HG03045 (cell line): Measurements from ENCODE around the gene ANTKMT.

Experiments
- ATAC-seq: cut with Tn5 transposase; IDR thresholded peaks from one replicate; pipeline ENCODE4 v1.9.1; 2021; ENCODE audit warnings: mild to moderate bottlenecking, moderate library complexity; ENCODE audit not compliant: unreplicated experiment

The ANTKMT gene

DNA sequence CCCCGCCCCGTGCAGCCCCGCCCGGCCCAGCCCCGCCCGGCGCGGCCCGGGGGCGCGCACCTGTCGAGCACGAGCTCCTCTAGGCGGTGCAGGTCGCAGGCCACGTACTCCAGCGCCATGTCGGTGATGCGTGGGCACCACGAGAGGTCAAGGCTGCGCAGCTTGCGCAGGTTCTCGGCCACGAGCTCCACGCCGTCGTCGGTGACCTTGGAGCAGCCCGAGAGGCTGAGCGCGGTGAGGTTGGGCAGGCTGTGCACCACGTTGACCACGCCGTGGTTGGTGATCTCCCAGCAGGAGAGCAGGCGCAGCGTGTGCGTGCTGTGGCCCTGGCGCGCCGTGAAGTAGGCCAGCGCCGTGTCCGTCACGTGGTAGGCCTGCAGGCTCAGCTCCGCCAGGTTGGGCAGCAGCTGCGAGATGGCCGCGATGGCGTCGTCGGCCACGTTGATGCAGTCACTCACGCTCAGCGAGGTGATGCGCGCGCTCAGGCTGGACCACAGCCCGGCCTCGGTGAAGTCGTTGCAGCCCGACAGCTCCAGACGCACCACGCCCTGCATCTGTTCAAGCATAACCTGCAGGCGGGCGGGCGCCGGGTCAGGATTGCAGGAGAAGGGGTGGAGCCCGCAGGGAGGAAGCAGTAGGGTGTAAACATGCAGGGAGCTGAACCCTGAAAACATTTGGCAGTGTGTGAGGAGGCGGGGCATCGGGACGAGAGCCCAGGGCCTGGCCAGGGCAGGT lies 25.4 kb upstream of the ANTKMT start:
- no peak for ATAC-seq

DNA sequence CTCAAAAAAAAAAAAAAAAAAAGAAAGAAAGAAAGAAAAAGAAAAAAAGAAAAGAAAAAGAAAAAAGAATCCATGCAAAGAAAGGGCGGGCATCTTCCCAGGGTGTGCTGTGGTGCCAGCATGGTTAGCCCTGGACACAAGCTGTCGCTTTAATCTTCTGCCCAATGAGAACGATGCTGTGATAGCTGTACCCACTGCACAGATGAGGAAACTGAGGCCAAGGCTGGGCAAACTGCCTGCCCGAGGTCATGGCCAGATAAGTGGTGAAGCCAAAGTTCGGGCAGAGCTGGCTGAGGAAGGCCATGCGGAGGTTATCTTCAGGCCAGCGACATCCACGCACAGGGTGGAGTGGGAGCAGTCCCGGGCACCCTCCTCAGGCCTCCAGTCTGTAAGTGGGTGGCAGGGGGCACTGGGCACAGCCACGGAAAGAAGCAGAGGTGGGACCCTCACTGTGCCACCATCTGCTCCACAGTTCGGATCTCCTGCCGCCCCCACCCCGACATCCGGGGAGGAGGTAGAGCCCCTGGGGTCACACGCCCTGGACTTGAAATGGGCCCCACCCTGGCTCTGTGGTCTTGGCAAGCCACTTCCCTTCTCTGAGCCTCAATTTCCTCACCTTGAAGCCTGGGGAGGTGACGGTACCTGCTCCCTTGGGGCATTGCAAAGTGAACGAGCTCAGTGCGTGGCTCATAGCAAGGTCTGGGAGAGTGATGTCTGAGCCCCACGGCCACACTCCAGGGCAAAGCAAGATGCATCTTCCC lies 21.9 kb upstream of the ANTKMT start:
- no peak for ATAC-seq

DNA sequence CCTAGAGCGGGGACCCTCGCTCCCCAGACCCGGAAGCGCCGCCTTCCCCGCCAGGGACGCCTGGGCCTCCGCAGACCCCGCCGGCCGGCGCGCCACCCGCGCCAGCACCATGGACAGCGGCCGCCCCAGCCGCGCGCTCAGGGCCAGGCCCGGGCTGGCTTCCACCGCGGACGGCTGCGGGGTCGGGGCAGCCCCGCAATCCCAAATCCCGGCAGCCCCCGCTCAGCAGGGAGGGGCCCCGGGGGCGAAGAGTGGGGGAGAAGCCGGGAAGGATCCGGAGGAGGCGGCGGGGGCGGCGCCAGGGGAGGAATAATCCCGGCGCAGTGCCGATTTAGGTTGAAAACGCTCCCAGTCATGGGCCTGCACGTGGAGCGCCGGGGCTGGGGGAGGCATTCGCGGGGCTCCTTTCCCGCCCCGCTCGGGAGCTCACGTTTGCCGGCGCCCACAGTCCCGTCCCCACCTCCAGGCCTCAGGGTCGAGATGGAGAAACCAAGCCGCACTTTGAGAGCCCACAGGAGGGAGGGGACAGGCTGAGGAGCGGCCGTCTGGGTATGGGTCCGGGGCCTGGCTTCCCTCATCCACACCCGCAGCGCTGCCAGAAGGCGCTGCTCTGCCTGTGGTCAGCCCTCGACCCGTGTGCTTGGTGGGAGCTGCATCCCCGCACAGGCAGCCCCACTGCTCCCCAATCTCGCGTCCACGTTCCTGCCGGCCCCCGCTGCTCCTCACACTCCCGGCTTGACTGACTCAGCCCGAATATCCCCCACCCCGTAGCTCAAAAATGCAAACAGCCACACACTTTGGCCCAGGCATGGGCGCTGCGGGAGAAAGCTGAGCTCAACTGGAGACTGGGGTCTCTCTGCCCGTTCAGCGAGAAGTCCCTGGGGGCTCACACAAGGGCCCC lies 20.0 kb upstream of the ANTKMT start:
- no peak for ATAC-seq

DNA sequence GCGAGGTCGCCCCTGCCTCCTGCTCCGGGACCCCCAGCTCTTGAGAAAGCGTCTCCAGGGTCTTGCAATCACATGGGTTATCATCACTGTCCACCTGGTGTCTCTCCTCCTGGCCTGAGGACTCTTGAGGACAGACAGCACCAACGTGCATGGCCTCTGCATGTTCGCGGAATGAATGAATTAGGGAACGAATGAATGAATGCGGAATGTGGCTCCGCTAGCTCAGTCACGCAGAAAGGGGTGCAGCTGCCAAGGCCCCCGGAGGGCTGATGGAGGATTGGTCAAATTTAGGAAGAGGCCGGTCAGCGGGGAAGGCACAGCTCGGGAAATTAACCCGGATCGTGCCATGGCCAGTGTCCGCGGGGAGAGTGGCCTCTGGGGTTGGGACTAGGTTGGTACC lies 18.6 kb upstream of the ANTKMT start:
- no peak for ATAC-seq

DNA sequence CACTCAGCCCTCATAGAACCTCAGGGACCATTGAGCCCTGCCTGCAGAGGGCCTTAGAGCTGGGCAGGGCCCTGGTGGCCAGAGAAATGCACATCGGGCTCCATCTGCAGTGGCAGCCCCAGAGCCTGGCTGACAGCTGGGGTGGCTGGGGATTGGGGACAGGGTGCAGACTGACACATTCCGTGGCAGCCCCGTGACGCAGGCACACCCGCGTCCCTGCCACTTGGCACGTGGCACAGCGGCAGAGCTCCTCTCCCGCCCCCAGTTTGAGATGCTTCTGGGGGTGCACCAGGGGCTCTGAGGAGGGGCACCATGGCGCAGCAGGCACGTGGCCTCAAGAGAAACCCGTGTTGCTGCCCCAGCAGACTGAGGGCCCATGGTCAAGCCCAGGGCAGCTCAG lies 17.5 kb upstream of the ANTKMT start:
- no peak for ATAC-seq

DNA sequence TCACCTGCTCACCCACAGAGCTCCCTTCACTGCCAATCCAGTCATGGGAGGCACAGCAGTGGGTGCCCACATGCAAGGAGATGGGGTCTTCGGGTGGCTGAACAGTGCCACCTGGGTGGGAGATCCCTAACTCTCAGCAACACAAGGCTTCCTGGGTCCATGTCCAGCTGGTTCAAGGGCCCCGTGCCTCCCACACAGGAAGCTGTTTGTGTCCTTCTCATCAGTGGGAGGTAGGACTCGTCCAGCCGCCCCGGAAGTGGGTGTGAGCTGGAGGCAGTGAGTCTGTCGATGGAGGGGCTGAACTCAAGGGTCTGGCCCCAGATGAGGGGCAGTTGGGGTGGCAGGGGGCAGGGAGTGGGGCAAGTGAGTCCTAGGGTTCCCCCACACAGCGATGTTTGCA lies 16.9 kb upstream of the ANTKMT start:
- ATAC-seq = no peak

DNA sequence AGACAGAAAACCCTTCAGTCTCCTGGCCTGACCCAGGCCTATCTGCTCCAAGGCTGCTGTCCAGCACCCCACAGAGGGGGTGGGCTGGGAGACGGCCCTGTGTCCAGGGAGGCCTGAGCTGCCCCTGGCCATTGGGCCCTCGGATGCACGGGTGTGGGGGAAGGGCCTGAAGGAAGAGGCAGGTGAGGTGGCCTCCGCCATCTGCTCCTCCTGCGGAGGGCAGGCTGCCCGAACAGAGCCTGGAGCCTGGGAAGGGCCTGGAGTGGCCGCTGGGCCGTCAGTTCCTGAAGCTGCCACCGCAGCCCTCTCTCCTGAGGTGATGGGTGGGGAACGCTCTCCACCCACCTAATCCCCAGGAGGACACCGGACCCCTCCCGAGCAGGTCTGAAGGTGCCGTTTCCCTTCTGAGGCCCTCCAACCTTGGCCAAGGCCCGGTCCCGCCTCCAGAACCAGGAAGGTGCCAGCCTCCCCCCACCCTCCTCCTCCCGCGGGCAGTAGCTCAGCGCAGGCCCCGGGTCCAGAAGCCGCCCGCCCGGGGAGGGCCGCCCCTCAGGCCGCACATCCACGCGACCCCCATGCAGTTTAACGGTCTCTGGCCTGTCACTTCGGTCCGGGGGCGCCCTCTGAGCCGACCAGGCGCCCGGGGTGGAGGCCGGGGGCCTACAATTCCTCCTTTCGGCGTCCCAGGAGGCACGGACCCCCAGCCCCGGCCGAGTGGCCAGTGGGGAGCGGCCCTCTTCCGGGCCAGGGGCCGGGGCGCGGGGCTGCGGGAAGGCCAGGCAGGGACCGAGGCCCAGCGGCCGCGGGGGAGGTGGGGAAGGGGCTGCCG lies 16.2 kb upstream of the ANTKMT start:
- ATAC-seq = no peak

DNA sequence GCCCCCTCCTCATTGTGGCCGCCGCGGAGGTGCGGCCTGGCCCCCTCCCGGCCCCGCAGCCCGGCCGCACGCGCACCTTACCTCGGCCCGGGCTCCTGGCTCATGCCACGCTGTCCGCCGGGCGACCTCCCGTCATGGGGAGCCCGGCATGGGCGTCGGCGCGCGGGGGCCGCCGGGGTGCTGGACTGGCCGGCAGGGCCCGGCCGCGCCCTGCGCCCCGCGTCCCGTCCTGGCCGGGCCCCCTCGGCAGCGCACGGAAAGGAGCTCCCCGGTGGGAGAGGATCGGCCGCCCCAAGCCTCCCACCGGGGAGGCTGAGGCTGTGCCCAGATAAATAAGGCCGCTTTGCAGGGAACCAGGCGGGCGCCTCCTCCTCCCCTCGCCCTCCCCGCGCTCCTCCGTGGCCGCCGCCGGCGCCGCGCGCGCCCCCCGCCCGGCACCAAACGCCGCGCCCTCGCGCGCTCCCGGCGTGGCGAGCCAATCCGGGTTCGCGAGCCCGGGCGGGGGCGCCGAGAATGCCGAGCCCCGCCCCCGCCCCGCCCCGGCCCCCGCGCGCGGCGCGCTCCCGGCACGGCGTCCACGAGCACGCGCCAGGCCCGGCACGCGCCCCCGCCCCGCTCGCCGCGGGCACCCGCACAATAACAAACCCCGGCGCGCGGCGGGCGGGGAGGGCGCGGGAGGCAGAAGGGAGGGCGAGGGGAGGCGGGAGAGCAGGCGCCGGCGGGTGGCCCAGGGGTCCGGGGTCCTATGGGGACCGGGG lies 15.3 kb upstream of the ANTKMT start, which contains the start of gene FBXL16:
TSS of gene FBXL16 (minus strand) at position 371 of the 758 bp plus-strand sequence. CDS start 8,396 bp downstream, outside the sequence.
- ATAC-seq = no peak

DNA sequence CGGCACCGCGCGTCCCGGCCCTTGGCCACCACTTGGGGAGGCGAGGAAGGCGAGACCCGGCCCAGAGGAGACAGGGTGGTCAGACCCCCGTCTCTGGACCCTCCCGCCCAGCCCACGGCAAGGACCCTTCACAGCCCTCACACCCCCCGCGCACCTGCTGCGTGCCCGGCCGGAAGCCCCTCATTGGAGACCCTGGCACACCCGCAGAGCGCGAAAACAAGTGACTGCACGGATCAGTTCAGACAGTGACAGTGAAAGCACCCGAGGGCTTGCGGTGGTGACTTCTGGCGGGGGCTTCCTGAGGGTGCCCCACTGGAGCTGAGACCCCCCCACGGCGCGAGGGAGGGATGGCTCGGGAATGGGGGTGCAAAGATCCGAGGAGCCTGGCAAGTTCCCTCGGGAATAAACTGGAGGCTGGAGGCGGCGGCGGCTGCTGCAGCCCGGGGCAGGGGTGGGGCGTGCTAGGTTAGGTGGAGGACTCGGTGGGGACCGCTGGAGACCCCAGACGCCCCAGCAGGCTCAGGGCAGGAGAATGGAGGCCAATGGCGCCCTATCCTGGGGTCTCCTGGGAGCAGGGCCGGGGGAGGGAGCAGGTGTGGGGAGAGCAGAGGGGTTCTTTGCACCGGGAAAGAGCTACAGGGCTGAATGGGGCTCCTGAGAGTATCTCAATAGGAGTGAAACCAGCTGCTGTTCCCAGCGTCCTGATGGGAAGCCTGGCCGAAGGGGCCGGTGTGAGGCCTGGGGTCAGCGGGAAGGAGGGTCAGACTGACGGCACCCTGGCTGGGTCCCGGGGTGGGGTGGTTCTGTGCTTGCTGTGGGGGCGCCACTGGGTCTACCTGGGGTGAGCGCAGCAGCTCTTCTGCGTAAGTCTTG lies 14.5 kb upstream of the ANTKMT start:
- no peak for ATAC-seq

DNA sequence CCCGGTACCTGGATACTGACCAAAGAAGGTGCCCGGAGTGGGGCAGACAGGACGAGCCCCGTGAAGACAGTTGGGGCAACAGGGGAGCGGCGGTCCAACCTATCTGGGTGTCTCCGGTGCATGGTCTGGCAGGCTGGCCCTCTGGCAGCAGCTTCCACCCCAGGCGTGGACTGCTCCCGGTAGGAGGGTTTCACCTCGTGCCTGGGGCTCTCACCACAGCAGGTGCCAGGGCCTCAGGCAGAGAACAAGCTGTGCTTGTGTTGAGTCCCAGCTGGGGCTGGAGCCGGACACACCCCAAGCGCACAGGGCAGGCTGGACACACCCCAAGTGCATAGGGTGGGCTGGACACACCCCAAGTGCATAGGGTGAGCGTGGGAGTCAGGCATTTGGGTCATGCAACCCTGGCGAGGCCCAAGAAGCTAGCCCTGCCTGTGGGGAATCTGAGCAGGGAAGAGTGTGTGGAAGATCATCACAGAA lies 13.8 kb upstream of the ANTKMT start:
- no peak for ATAC-seq

DNA sequence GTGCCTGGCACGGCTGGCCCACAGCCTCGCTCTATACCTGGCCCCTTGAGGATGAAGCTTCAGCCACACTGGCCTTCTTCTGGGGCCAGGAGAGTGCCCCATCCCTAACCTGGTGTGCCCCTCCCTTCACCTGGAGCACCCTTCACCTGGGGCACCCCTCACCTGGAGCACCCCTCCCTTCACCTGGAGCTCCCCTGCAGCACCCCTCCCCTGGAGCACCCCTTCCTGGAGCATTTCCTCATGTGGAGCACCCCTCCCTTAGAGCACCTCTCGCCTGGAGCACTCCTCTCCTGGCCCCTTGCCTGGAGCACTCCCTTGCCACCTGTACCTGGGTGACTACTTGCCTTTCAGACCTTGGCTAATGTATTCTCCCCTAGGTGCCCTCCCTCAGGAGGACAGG lies 12.9 kb upstream of the ANTKMT start:
- no peak for ATAC-seq

DNA sequence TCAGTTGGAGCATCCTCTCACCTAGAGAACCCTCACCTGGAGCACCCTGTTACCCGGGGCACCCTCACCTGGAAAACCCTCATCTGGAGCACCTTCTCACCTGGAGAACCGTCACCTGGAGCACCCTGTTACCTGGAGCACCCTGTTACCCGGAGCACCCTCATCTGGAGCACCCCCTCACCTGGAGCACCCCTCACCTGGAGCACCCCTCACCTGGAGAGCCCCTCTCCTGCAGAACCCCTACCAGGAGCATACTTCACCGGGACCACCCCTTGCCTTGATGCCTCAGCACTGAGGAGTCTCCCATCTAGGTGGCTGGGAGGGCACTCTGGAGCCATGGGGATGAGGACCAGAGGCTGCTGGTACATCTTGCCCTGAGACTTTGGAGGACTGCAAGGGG lies 12.0 kb upstream of the ANTKMT start:
- no peak for ATAC-seq

DNA sequence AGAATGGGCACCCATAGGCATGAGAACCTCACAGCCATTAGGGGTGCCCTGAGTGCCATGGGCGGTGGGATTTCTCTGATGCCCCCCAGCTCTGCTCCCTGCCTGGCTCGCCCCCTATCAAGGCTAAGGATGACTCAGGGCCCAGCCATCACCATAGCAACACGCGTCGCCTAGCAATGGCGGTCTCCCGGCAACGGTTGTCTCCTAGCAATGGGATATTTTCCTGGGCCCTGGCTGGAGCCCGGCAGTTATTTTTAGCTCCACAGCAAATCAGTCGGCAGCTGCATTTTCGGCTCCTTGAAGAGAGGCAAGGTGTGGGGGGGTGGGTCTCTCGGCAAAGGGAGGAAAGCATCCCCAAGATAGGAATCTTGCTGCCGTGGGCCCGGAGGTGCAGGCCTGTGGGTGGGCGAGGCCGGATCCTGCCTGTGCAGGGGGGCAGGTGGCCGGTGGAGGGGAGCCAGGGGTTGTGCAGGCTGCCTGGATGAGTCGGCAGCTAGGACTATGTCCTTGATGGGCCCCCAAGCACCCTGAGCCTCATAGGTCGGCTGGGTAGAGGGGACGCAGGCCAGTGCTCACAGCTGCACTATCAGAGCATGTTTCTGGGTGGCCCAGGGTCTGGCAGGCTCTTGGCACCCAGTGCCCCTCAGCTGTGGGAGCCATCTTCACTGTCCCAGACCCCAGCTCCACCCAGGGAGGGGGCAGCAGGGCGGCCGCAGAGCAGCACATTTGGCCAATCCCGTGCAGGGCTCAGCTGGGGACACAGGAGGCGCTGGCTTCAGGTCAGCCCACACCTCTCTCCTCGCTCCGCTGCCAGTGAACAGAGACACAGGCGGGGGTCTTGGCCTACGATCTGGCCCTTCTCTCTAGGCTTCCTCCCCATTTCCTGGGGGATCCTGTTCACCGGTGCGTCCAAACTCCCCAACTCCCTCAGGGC lies 11.1 kb upstream of the ANTKMT start:
- ATAC-seq = no peak

DNA sequence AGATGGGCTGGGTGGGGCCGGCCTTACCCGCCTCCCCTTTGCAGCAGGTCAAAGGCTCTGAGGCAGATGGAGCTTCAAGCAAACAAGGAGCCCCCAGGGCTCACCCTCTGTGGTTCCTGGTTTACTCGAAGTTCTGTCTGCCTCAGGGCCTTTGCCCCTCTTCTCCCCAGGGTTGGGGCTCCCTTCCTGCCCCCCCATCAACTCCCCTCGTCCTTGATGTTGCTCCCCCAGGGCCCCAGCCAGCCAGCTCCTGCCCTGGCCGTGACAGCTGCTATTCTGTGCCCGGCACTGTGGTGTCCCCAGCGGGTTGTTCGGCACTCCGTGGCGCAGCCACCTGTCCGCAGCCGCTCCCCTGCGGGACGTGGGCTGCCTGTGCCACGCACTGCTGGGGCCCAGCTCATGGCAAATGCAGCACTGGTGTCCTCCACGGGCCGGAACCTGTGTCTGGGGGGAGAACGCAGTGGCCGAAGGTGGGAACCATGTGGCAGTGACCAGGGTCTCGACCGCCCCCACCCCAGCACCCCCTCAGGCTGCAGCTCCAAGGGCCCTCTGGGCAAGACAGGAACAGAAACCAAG lies 10.4 kb upstream of the ANTKMT start:
- no peak for ATAC-seq

DNA sequence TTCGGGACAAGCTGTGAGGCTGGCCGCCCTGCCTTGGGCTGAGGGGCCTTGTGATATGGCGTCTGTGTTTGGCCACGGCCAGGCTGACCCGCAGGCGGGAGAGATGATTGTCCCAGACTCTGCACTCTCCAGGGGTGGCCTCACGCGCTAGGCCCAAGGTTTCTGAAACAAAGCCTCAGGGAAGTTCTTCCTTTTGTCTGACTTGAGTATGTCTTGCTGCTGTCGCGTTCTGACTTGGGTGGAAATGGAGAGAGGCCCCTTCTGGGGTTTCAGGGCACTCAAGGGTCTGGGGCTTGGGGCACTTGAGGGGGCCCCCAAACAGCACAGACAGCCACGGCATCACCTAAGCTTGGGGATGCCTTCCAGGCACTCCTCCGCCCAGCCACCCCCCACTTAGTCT lies 9.9 kb upstream of the ANTKMT start:
- ATAC-seq = no peak

DNA sequence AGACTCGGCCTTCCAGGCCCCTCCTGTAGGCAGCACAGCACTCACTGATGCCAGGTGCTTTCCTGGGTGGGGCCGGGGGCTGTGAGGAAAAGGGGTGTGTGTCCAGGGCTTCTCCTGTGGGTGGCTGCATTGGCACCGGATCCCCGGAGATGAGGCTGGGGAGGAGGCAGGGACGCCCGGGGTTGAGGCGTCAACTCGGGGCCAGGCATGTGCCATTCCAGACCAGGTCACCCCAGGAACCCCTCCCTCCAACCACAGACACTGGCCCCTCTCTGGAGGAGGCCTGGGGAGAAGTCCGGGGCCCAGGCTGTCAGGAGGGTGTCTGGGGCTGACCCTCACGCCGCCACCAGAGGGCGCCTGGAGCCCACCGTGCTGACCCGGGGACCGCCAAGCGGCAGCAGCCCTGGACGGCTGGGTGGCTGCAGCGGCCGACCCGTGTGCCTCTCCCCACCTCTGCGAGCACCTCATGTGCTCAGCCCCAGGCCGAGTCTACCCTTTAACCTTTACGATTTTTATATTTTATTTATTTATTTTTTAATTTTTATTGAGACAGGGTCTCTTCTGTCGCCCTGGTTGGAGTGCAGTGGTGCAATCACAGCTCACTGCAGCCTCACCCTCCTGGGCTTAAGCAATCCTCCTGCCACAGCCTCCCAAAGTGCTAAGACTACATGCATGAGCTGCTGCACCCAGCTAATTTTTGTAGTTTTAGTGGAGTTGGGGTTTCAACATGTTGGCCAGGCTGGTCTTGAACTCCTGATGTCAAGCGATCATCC lies 9.2 kb upstream of the ANTKMT start:
- no peak for ATAC-seq
